HG03432 (cell line): ENCODE data around the gene BROX.
"Not testable (repeated sequence)": the region's sequence is repeated elsewhere in the genome, so short reads cannot be mapped to it uniquely, and the experiment has no call there.

Experiments used
- ATAC-seq: cut with Tn5 transposase; IDR thresholded peaks from one replicate; pipeline ENCODE4 v1.9.1; 2021; ENCODE audit warnings: mild to moderate bottlenecking, moderate library complexity; ENCODE audit not compliant: unreplicated experiment

BROX gene

DNA sequence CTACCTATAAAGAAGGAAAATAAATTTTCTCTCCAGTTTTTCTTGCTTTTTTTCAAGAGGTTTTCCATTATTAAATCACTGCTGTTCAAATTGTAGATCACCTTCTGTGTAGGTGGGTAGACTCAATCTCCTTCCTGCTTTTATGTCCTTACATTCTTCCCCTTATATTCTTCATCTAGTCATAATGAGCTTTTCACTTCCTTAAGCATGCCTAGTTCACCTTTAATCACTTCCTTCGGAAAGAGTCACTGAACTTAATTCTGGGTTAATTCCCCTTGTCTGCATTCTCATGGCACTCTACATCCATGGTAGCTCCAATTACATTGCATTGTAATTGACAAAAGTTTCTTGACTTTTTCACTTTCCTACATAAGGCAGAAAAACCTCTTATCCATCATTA lies 18.5 kb downstream of the BROX start:
- ATAC-seq, result no peak

DNA sequence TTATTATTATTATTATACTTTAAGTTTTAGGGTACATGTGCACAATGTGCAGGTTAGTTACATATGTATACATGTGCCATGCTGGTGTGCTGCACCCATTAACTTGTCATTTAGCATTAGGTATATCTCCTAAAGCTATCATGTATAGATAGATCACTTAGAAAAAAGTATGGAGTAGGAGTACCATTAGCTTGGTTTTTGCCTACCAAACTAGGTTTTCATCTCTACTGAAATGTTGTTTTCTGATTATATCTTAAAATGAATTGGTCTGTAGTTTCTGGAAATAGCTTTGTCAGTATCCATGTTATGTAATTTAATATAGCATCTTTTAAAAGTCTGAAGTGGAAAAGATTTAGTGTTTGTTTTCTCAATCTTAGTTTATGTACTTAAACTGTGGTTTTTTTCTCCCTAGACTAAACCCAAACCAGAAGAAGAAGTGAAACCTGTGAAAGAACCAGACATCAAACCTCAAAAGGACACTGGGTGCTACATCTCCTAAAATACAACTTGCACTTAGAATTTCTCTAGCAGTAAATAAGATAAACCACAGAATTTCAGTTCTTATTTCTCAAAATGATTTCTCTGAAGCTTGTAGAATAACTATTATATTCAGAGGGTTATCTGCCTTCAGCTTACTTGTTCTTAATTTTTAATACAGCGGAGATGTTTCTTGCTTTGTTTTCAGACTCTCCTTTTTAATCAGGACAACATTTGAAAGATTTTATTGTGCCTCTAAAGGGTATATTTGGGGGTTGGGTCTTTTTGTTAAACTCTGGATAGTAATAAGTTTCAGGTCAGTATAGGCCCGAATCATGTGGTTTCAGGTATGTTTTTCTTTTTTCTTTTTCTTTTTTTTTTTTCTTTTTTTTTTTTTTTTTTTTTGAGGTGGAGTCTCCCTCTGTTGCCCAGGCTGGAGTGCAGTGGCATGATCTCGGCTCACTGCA lies 20.1 kb downstream of the BROX start:
- ATAC-seq, result peak; percentile 98

DNA sequence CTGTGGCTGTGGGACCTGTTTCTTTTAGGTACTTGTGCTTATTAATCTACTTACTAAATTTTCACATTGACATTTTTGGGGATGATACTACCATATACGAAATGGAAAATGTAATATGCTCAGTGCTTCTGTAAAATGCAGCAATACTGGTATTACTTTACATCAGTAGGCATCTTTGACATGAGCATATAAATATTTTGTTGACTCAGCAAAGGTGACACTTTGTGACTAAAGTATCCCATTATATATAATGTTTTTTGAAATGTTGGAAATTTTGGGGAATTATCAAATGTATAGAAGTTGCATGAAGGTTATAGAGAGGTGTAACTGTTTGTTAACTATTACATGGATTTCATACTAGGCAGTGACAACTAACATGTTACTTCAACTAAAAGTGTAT lies 22.4 kb downstream of the BROX start:
- ATAC-seq, result no peak

DNA sequence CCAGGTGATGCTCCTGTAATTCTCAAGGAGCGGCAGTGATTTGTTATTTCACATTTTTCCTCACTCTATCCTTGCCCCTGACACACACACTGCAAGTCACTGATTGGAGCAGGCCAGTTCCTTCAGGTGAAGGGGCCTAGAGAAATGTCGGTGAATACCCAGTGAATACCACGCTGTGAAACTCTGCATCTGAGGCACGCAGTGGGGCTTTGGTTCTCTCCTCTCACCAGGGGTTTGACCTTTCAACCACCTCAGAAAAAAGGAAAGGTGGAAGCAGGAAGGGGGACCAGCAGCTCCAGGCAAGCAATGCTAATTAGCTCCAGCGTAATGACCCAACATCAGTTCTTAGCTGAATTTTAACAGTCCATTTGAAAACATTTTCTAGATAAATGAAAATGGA lies 24.1 kb downstream of the BROX start:
- no peak for ATAC-seq

DNA sequence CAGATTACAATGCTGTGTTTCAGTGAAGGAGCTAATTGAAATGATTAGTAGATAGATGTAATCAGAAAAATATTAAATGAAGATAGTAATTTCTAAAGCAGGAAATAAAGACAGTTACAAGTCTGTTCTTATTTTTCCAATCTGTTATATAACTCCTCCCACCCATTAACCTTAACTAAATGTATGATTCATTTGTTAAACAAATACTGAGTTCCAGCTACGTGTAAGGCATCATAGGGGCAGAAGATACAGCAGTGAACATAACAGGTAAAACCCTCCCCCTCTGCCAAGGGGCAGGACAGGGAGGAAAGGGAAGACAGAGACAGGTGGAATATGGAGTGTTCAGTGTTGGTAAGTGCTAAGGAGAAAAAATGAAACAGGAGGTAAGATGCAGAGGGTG lies 24.6 kb downstream of the BROX start, which contains the start of gene FAM177B:
TSS of gene FAM177B (plus strand) at position 231 of the 400 bp plus-strand sequence. CDS start 9,344 bp downstream, outside the sequence.
- no peak for ATAC-seq

DNA sequence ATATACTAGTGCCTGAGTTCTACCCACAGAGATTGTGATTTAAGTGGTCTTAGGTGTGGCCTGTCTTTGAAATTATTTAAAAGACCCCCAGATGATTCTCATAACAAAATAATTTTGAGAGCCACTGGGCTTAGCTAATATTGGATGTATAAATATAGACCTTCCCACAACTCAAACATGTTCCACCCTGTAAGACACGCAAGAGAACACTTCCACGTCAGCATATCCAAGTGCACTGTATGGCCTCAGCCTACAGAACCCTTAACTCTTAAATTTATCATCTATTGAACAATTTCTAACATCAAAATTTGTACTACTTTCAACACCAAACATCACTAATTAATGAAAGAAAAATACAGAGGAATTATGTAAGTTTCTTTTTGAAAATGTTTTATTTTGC lies 27.1 kb downstream of the BROX start:
- ATAC-seq, result no peak

DNA sequence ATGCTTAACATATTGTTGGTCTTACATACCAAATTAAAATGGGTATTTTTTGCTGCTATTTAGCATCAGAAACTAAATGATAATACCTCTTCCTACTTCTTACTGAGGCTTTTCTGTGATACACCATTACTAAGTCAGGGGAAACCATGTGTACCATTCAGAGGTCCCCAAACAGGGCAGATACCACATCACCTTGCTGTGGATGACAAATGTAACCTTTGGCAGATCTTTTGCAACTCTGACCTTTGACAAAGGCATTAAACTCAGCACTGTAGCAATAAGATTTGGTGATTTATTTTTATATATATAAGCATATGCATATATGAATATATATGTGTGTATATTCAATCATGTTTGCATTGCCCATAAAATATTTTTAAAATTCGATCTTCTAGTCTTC lies 27.6 kb downstream of the BROX start:
- ATAC-seq, result no peak

DNA sequence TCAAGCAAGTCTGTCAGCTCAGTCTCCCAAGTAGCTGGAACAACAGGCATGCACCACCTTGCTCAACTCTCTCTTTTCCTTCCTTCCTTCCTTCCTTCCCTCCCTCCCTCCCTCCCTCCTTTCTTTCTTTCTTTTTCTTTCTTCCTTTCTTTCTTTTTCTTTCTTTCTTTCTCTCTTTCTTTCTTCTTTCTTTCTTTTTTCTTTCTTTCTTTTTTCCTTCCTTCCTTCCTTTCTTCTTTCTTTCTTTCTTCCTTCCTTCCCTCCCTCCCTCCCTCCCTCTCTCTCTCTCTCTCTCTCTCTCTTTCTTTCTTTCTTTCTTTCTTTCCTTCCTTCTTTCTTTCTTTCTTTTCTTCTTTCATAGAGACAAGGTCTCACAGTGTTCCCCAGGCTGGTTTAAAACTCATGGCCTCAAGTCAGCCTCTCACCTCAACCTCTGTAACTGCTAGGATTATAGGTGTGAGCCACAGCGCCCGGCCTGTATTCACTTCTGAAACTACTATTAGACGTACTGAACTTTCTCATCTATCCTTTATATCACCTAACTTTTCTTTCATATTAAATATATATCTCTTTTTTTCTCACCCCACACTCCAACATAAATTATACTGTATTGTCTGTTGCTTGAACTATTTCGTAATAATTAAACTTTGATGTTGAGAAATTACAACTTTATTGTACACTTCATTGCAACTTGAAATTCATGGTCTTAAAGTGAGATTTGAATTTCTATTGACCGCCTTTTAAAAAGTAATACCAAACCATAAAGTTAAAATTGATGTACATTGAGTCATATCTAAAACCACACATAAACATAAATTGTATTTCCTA lies 29.5 kb downstream of the BROX start:
- ATAC-seq, result not testable (repeated sequence)

DNA sequence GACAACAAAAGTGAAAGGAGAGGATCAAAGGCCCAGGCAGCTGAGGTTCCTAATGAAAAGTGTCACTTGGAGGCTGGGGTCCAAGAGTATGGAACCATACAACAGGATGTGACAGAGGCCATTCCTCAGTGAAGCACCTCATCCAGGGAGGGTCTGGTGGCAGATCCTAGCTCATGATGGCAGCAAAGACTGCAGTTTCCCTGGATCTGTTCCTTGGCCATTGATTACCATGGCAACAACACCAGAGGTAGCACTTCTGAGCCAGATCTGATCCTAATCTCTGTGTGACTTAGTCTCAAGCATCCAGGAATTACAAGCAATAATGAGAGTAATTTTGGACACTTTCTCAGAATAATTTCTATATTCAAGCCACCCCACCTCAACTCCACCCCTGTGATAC lies 37.6 kb downstream of the BROX start:
- no peak for ATAC-seq

DNA sequence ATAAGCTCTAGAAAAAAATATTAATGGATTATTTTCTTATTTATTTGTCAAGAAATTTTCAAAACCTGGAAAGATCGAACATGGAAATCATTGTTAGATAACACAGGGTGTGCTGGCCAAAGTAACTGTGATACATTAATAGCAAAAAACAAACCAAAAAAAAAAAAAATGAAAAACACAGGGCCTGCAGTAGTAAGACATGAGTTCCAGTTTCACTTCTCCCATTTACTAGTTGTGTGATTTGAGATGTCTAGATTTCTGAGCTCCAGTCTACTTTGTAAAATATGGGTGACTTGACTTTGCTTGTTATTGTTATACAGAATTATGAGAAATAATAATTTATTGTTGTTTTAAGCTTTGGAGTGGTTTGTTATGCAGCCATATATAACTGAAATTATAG lies 38.3 kb downstream of the BROX start:
- peak; percentile 94 for ATAC-seq

DNA sequence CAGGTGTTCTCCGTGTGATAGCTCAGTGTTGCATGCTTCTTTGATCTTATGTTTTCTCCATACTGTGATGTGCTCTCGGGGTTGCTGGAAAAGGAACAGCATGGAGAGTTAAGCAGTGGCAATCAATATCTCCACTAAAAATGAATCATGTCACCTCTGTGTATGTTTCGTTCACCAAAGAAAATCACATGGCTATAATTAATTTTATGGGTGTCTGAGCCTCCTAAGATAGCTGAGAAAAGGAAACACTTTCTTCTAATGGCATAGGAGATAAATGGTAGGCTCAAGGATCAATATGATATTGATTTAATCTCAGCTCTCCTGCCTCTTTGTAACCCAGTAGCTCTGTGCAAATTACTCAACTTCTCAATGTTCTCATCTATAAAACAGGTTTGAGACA lies 38.9 kb downstream of the BROX start:
- no peak for ATAC-seq

DNA sequence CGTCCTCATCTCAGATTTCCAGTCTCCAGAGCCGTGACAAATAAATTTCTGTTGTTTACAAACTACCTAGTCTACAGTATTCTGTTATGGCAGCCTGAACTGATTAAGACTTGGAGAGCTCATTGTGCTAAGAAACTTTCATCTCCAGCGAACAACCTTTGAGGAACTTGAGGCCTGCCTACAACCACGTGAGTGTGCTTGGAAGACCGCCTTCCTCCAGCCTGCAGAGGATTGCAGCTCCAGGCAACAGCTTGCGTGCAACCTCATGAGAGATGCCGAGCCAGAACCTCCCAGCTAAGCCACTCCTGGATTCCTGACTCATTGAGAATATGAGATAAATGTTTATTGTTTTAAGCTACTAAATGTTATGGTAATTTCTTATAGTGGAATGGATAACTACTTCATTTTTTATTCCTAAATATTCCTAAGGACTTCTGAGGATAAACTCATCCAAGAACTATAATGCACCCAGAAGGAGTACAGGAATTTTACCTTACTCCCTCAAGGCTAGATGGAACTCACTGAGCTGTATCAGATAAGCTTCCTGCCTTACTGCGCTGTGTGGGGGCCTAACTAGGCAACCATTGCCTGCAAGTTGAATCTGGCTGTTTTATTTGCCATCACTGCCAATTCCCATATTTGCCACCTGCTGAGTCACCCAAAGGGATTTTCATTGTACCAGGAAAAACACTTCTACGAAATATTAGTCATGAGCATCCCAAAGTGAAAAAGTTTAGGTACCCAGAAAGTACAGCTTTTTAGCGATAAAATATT lies 42.2 kb downstream of the BROX start:
- no peak for ATAC-seq

DNA sequence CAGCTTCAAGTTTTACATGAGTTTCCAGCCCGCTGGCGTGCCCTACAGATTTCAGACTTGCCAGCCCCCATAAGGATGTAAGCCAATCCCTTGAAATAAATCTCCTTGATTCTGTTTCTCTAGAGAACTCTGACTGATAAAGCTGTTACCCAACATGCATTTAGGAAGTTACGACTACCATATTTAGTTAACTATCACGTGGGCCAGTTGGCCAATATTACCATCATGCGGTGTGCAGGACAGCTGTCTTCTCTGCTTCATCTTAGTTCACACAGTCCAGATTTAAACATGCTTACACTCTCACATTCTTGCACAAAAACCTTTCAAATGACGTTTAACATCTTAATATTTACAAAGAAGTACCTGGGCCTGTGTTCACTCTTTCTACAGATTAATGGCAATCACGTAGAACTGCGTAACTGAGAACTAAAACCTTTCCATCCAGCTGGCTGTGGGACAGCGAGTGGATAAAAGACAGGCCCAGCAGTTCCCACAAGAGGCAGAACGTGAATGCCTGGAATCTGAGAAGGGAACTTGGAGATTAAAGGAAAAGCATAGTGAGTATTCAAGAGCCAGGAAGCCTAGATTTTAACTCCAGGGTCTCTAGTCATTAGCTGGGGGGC lies 45.4 kb downstream of the BROX start:
- no peak for ATAC-seq

DNA sequence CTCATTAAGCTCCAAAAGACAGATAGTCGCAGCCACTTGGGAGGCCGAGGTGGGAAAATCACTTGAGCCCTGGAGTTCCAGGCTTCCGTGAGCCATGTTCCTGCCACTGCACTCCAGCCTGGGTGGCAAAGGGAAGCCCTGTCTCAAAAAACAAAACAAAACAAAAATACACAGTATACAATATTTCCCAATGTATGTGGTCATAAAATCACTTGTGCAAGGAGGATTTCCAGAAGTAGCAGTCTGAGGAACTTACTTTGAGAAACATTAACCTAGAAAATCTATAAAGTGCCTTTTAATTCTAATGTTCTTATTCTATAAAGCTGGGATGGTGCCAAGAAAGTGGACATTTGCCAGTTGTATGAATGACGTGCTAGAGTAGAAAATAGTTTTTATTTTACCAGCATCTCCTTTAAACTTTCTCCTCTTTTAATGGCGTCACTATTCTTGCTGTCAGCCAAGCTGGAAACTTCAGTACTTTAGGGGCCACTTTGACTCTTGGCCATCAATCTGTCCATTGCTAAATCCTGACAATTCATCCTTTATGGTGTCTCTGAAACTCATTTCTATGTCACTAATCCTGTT lies 47.2 kb downstream of the BROX start:
- no peak for ATAC-seq

DNA sequence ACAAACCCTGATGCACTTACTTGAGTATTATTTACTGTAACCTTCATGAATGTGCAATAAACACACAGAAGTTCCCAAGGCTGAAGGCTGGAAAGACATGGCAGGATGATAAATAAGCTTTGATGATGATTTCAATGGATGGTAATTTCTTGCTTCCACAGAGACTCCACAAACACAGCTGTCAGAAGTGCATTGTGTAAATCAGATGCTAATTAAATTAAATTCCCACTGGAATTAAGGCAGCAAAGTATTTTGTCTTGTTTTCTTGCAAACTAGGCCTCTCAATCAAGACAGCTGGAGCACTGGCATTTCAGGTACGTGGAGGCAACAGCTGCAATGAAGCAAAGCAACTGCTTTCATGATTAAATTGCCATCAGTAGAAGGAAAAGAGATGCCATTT lies 48.7 kb downstream of the BROX start:
- no peak for ATAC-seq

DNA sequence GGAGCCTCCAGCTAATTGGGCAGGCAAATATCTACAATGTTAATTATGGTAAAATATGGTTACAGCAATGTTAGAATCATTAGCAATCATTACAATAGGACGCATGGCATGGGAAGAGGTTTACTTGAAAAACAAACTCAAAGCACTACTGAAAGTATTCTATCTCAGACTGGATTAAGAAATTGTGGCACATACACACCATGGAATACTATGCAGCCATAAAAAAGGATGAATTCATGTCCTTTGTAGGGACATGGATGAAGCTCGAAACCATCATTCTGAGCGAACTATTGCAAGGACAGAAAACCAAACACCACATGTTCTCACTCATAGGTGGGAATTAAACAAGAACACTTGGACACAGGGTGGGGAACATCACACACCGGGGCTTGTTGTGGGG lies 49.8 kb downstream of the BROX start:
- not testable (repeated sequence) for ATAC-seq

DNA sequence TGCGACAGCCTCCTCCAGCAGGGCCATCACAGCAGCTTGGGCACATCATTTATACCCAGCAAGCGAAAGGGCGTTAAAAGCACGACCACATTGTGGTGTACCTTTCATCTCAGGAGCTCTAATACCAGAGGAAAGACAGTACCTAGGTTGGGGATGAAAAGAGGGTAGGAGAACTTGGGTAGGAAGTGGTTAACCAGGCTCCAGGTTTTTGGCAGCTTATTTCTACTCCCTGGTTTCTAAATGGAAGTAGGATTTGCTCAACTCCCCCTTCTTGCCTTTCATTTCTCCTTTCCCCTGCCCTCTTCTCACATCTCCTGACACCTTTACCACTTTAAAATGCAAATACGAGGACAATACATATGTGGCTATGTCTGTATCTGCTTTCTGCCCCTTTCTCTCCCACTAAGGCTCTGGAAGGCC lies 54.8 kb downstream of the BROX start:
- no peak for ATAC-seq

DNA sequence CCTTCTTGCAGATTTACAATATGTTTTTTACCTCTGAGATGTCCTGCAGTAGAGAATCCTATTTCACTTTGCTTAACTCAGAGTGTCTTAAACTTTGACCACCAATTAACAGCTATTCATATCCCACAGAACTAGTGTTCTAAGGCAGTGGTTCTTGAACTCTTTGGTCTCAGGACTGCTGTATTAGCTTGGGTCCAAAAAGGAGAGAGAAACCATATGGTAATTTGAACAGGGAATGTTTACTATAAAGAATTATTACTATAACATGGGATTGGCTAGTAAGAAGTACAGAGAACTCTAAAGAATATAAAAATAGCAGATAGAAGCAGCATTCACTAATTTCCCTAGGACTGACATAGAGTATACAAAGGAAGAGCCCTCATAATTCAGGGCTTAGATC lies 56.2 kb downstream of the BROX start:
- ATAC-seq, result no peak

DNA sequence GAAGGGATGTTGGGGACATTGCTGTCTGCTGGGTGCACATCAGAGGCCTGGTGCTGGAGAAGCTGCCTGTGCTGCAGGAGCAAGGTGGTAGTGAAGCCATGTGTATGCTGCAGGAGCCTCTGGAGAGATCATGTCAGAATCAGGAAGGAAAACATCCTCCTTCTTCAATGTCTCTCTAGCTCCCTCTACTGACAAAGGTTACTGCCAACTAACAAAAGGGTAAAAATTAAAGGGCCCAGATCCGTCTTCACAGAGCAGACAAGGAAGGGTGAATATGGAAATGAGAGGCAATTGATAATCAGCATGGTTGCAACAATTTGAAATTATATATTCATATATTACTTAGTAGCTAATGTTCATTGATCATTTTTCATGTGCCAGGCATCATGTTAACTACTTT lies 56.8 kb downstream of the BROX start:
- ATAC-seq, result no peak

DNA sequence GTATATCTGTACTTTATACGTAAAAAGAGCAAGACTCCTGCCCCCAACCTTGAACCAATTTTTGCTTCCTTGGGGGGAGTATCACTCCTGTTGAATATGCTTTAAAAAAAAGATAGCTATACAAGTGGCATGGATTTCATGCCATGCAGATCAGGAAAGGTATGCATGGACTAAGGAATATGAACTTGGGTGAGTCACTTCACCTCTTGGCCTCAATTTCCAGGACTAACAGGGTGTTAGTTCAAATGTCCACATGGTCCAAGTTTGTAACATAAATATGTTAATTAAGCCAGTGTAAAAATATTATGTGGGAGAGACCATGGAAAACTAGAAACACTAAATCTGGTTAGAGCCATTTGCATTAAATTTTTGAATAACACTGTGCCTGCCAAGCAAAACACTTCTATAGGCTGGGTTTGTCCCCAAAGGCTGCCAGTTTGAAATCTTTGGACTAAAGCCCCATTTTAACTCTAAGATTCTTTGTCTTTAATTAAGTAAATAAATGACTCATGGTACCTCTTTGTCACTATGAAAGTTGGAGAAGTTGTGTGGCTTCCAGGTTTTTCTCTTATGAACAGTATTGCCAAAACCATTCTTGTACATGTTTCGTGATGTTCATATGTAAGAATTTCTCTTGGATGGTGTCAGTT lies 57.7 kb downstream of the BROX start:
- no peak for ATAC-seq
